ENCODE measurements around the gene GALNT7. TPM values are rescaled to one million over a fixed set of nuclear protein-coding genes. Genes with fewer than 3 reads are reported as not detected.

GALNT7 gene
- polyA plus RNA-seq, 3 donors: 12.3 to 29.0 (median 19.7) TPM

DNA sequence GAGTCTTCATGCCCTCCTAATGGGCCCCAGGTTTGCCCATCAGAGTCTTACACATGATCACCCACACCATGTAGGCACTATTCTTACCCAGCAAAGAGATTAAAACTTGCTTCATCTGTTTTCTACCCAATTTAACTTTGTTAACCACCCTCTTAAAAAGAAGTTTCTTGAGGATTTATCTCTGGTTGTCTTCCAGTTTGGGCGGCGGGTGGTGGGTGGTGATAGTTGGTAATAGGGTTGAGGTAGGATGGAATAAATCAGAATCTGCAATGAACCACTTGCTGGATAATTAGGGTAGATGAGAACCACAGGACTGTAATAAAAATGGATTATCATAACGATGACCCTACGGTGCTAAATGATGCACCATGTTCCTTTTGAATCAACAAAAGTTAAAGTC is 30.9 kb downstream of the GALNT7 start:
- H3K27me3 ChIP-seq (ENCODE audit: control insufficient read depth in 2 of 2, insufficient read depth in 2 of 2, low read length in 2 of 2): no peaks in the 10 kb centered on the region
- H3K9ac ChIP-seq (ENCODE audit: insufficient read depth, low read length, poor library complexity, severe bottlenecking): no peak overlapping the region
- Mint-ChIP-seq H3K36me3 (peaks cover 7 to 9% of the 10 kb centered on the region in 2 donors), H3K9me3 (peaks cover 0 to 9% (median 5%) of the 10 kb centered on the region in 7 donors), H3K27me3 (ENCODE audit: low read depth in 3 of 3) (no peaks in the 10 kb centered on the region), H3K4me3 (no peak overlapping the region), H3K4me1 (peaks cover 15% of the 10 kb centered on the region), H3K27ac (no peak overlapping the region)
- no peak for DNase-seq
- peaks cover 0 to 4% of the 10 kb centered on the region in 2 donors for H3K9me3 ChIP-seq (replicated peaks in 1 of 2; ENCODE audit: control insufficient read depth in 1 of 2, insufficient read depth in 1 of 2, low read length in 2 of 2)
- WGBS (ENCODE audit: insufficient coverage): 43% methylated on average over 2 of the region's 4 CpGs
- H3K36me3 ChIP-seq (replicated peaks in 1 of 2; ENCODE audit: control insufficient read depth in 1 of 2, insufficient read depth in 2 of 2, low read length in 2 of 2): no peaks in the 10 kb centered on the region
- TF ChIP-seq, protein P1, sequence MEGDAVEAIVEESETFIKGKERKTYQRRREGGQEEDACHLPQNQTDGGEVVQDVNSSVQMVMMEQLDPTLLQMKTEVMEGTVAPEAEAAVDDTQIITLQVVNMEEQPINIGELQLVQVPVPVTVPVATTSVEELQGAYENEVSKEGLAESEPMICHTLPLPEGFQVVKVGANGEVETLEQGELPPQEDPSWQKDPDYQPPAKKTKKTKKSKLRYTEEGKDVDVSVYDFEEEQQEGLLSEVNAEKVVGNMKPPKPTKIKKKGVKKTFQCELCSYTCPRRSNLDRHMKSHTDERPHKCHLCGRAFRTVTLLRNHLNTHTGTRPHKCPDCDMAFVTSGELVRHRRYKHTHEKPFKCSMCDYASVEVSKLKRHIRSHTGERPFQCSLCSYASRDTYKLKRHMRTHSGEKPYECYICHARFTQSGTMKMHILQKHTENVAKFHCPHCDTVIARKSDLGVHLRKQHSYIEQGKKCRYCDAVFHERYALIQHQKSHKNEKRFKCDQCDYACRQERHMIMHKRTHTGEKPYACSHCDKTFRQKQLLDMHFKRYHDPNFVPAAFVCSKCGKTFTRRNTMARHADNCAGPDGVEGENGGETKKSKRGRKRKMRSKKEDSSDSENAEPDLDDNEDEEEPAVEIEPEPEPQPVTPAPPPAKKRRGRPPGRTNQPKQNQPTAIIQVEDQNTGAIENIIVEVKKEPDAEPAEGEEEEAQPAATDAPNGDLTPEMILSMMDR (IDR thresholded peaks at IDR 0.05): no peak
- no peak overlapping the region for H2AFZ ChIP-seq (ENCODE audit: insufficient read depth, low read depth, low read length, poor library complexity, severe bottlenecking)
- intact Hi-C loops (cut with micrococcal nuclease): no loop called here
- H3K4me3 ChIP-seq (replicated peaks in 1 of 3; ENCODE audit: low read depth in 2 of 3, low read length in 3 of 3): no peak overlapping the region
- peaks cover 66% of the 10 kb centered on the region for H4K20me1 ChIP-seq (ENCODE audit: insufficient read depth, low read length)
- H3K4me2 ChIP-seq (replicated peaks; ENCODE audit: extremely low read depth, low read length, poor library complexity, severe bottlenecking): no peak overlapping the region
- H3K4me1 ChIP-seq (ENCODE audit: control insufficient read depth in 1 of 2, insufficient read depth in 2 of 2, low read length in 2 of 2): peaks cover 6 to 10% of the 10 kb centered on the region in 2 donors
- H3K27ac ChIP-seq (ENCODE audit: low read depth in 1 of 2, low read length in 2 of 2): no peak overlapping the region
- H3K79me2 ChIP-seq (ENCODE audit: insufficient read depth, low read length): peaks cover 92% of the 10 kb centered on the region

DNA sequence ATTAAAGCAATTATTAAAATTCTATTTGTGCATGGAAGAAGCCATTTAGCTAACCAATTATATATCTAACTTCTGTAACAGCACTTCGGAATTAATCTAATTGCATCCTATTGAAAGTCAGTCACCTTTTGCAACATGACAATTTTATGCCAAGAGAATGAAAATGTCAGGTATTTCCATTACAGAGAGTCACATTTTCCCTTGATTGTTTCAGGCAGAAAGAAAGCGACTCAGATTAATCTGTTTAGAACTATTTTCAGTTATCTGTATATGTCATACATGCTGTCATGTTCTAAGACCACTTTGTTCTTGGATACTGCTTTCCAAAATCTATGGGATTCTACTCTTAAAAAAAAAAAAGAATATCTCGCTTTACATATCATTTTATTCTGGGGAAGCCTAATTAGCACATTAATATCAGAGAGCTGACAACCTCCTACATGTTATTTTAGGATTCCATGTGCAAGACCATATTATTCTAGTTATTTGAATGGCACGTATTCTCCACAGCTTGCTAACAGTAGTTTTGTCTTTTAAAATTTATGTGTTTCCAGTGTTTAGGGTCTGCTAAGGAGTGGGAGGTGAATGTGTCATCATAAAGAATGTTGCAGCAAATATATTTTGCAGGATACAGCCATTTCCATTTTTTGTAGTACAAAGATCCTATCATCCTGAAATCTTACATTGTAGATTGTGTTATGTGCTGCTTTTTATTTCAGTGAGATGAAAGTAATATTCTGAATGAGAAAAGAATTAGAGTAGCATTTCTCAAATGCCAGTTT is 31.7 kb downstream of the GALNT7 start:
- TF ChIP-seq, protein P1 (IDR thresholded peaks at IDR 0.05): no peak
- Mint-ChIP-seq H3K4me1 (peaks cover 7% of the 10 kb centered on the region), H3K4me3 (no peak overlapping the region), H3K9me3 (peaks cover 0 to 9% (median 5%) of the 10 kb centered on the region in 7 donors), H3K36me3 (peaks cover 14 to 15% of the 10 kb centered on the region in 2 donors), H3K27me3 (ENCODE audit: low read depth in 3 of 3) (no peaks in the 10 kb centered on the region), H3K27ac (no peak overlapping the region)
- Histone ChIP-seq H3K4me2 (replicated peaks; ENCODE audit: extremely low read depth, low read length, poor library complexity, severe bottlenecking) (no peak overlapping the region), H3K9me3 (replicated peaks in 1 of 2; ENCODE audit: control insufficient read depth in 1 of 2, insufficient read depth in 1 of 2, low read length in 2 of 2) (peaks cover 0 to 4% of the 10 kb centered on the region in 2 donors), H3K27ac (ENCODE audit: low read depth in 1 of 2, low read length in 2 of 2) (no peak overlapping the region), H3K4me1 (ENCODE audit: control insufficient read depth in 1 of 2, insufficient read depth in 2 of 2, low read length in 2 of 2) (peaks cover 3% of the 10 kb centered on the region in 2 donors), H4K20me1 (ENCODE audit: insufficient read depth, low read length) (peaks cover 67% of the 10 kb centered on the region), H2AFZ (ENCODE audit: insufficient read depth, low read depth, low read length, poor library complexity, severe bottlenecking) (no peak overlapping the region), H3K36me3 (replicated peaks in 1 of 2; ENCODE audit: control insufficient read depth in 1 of 2, insufficient read depth in 2 of 2, low read length in 2 of 2) (peaks cover 6 to 7% of the 10 kb centered on the region in 2 donors), H3K4me3 (replicated peaks in 1 of 3; ENCODE audit: low read depth in 2 of 3, low read length in 3 of 3) (no peak overlapping the region), H3K79me2 (ENCODE audit: insufficient read depth, low read length) (peaks cover 94% of the 10 kb centered on the region), H3K9ac (ENCODE audit: insufficient read depth, low read length, poor library complexity, severe bottlenecking) (no peak overlapping the region), H3K27me3 (ENCODE audit: control insufficient read depth in 2 of 2, insufficient read depth in 2 of 2, low read length in 2 of 2) (no peaks in the 10 kb centered on the region)
- DNase-seq: no peak
- intact Hi-C loops (cut with micrococcal nuclease): no loop called here
- WGBS (ENCODE audit: insufficient coverage): no CpG with 5 or more reads among the region's 4 CpGs
